ENCODE data around the gene GCNT2. TPM values are rescaled to one million over a fixed set of nuclear protein-coding genes. Genes with fewer than 3 reads are reported as not detected.

GCNT2 gene
- 0.08 and 1.0 TPM in 2 replicates for total RNA-seq

GRCh38 chr6:10521104-10521808, at the start of gene GCNT2:
Gene GCNT2, plus strand, starts transcription at chr6:10521351. Its CDS starts 7,561 bp downstream, at chr6:10528912.

Other genes starting within 250 kb of the GCNT2 start
- gene TFAP2A, start 106.3 kb upstream of the GCNT2 start, total RNA-seq: under 0.01 TPM in 1 of 2 replicates, not detected in the other
- gene C6orf52, start 173.3 kb downstream of the GCNT2 start, total RNA-seq: 3.9 TPM in 1 of 2 replicates, not detected in the other
- gene PAK1IP1, start 173.6 kb downstream of the GCNT2 start, total RNA-seq: 9.9 and 18.1 TPM in 2 replicates
- gene TMEM14C, start 201.7 kb downstream of the GCNT2 start, total RNA-seq: 142 and 224 TPM in 2 replicates
- gene TMEM14B, start 226.5 kb downstream of the GCNT2 start, total RNA-seq: 85.6 and 103 TPM in 2 replicates

Measured in epithelial cell of alveolus of lung (primary cell).